ENCODE data around the gene TLE1. TPM values are rescaled to one million over a fixed set of nuclear protein-coding genes. Genes with fewer than 3 reads are reported as not detected.
"Not testable (repeated sequence)": the region's sequence is repeated elsewhere in the genome, so short reads cannot be mapped to it uniquely, and the experiment has no call there.

The TLE1 gene
- total RNA-seq, 1 donor from 2014 or later, result 56.6 TPM

- peak; percentile 76 for DNase-seq (ENCODE audit: low spot score)
- intact Hi-C loops (cut with DNase I), result not testable (repeated sequence)
- ATAC-seq, result peak; percentile 5
Measured at GRCh38 chr9:81688262-81689092, 870 bp downstream of the TLE1 start.

GRCh38 chr9:81687521-81688261, 1.7 kb downstream of the TLE1 start:
- peak; percentile 79 for DNase-seq (ENCODE audit: low spot score)

GRCh38 chr9:81686614-81687520, 2.5 kb downstream of the TLE1 start:
- ATAC-seq (peak; percentile 65), DNase-seq (ENCODE audit: low spot score) (peak; percentile 90)
- intact Hi-C loops (cut with DNase I), result no loop called here

More at GRCh38 chr9:81687521-81688261, 1.7 kb downstream of the TLE1 start:
- intact Hi-C loops (cut with DNase I), result no loop called here
- ATAC-seq, result no peak

GRCh38 chr9:81685763-81686613, 3.4 kb downstream of the TLE1 start:
- DNase-seq (ENCODE audit: low spot score) (no peak), ATAC-seq (no peak)
- intact Hi-C loops (cut with DNase I), result no loop called here

- ATAC-seq, result no peak
- intact Hi-C loops (cut with DNase I), result no loop called here
- no peak for DNase-seq (ENCODE audit: low spot score)
Measured at GRCh38 chr9:81684635-81685034, 4.7 kb downstream of the TLE1 start.

GRCh38 chr9:81683704-81684103, 5.6 kb downstream of the TLE1 start:
- no peak for ATAC-seq
- intact Hi-C loops (cut with DNase I), result no loop called here
- DNase-seq (ENCODE audit: low spot score), result no peak

- ATAC-seq (no peak), DNase-seq (ENCODE audit: low spot score) (no peak)
- intact Hi-C loops (cut with DNase I), result no loop called here
Measured at GRCh38 chr9:81683238-81683637, 6.1 kb downstream of the TLE1 start.

- no peak for ATAC-seq
Measured at GRCh38 chr9:81682797-81683196, 6.5 kb downstream of the TLE1 start.

GRCh38 chr9:81682177-81682576, 7.2 kb downstream of the TLE1 start:
- intact Hi-C loops (cut with DNase I), result loop anchor here (1.0 kb wide), 1 partner anchor 43 kb away; no protein-coding TSS in a partner anchor
- DNase-seq (ENCODE audit: low spot score) (no peak), ATAC-seq (no peak)

More at GRCh38 chr9:81682797-81683196, 6.5 kb downstream of the TLE1 start:
- no peak for DNase-seq (ENCODE audit: low spot score)
- intact Hi-C loops (cut with DNase I), result loop anchor here (1.0 kb wide), 1 partner anchor 43 kb away; no protein-coding TSS in a partner anchor

- ATAC-seq, result no peak
- DNase-seq (ENCODE audit: low spot score), result no peak
- intact Hi-C loops (cut with DNase I), result no loop called here
Measured at GRCh38 chr9:81680506-81680905, 8.8 kb downstream of the TLE1 start.

GRCh38 chr9:81680006-81680405, 9.3 kb downstream of the TLE1 start:
- intact Hi-C loops (cut with DNase I), result no loop called here
- ATAC-seq (no peak), DNase-seq (ENCODE audit: low spot score) (no peak)

- intact Hi-C loops (cut with DNase I), result no loop called here
- ATAC-seq (no peak), DNase-seq (ENCODE audit: low spot score) (no peak)
Measured at GRCh38 chr9:81678088-81678487, 11.3 kb downstream of the TLE1 start.

GRCh38 chr9:81676395-81676794, 13.0 kb downstream of the TLE1 start:
- DNase-seq (ENCODE audit: low spot score), result no peak
- ATAC-seq, result no peak
- intact Hi-C loops (cut with DNase I), result no loop called here

GRCh38 chr9:81673310-81673709, 16.0 kb downstream of the TLE1 start:
- ATAC-seq, result no peak
- DNase-seq (ENCODE audit: low spot score), result no peak
- intact Hi-C loops (cut with DNase I), result no loop called here

- ATAC-seq (peak; percentile 93), DNase-seq (ENCODE audit: low spot score) (peak; percentile 89)
- intact Hi-C loops (cut with DNase I), result no loop called here
Measured at GRCh38 chr9:81671880-81672280, 17.5 kb downstream of the TLE1 start.

GRCh38 chr9:81669866-81670265, 19.5 kb downstream of the TLE1 start:
- ATAC-seq, result no peak
- intact Hi-C loops (cut with DNase I), result no loop called here

GRCh38 chr9:81669041-81669651, 20.2 kb downstream of the TLE1 start:
- intact Hi-C loops (cut with DNase I), result no loop called here
- ATAC-seq, result no peak
- no peak for DNase-seq (ENCODE audit: low spot score)

More at GRCh38 chr9:81669866-81670265, 19.5 kb downstream of the TLE1 start:
- DNase-seq (ENCODE audit: low spot score), result no peak

- intact Hi-C loops (cut with DNase I), result no loop called here
- DNase-seq (ENCODE audit: low spot score) (no peak), ATAC-seq (no peak)
Measured at GRCh38 chr9:81666123-81666522, 23.2 kb downstream of the TLE1 start.
